ENCODE data around the gene CREBBP. TPM values are rescaled to one million over a fixed set of nuclear protein-coding genes. Genes with fewer than 3 reads are reported as not detected.

Gene CREBBP
- total and polyA plus RNA-seq, 9 of the 15 experiments (the other 6 are each of a cell fraction or from before 2014, with no cell fraction given): 0.70 to 24.8 (median 5.6) TPM

- peak; percentile 91 for TF ChIP-seq MGA (IDR thresholded peaks at IDR 0.05)
- no peak for TF ChIP-seq ZNF311 (CRISPR knock-in tag; IDR thresholded peaks at IDR 0.05)
- TF ChIP-seq JUND (IDR thresholded peaks at IDR 0.05; ENCODE audit: borderline replicate concordance, low read depth, low read length): peak; percentile 42; the same call in 1 of the 2 replicates
- TF ChIP-seq JUND (tag; IDR thresholded peaks at IDR 0.05; ENCODE audit: borderline replicate concordance, low read depth, low read length): peak; percentile 34; the same call in 1 of the 3 replicates
- TF ChIP-seq HINFP (tag; conservative IDR thresholded peaks at IDR 0.05; ENCODE audit: low read depth): no peak
- TF ChIP-seq ZSCAN29 (IDR thresholded peaks at IDR 0.05): no peak
- no peak for TF ChIP-seq HIVEP1 (CRISPR knock-in tag; IDR thresholded peaks at IDR 0.05)
- TF ChIP-seq KHSRP (IDR thresholded peaks at IDR 0.05): no peak
- peak; percentile 59 for TF ChIP-seq MXD1 (CRISPR knock-in tag; IDR thresholded peaks at IDR 0.05; ENCODE audit: borderline replicate concordance, poor library complexity, severe bottlenecking)
- no peak for TF ChIP-seq MEIS2 (IDR thresholded peaks at IDR 0.05; ENCODE audit: partially characterized antibody)
- no peak for TF ChIP-seq POU5F1 (IDR thresholded peaks at IDR 0.05; ENCODE audit: borderline replicate concordance, low read depth, low read length, partially characterized antibody)
- no peak for TF ChIP-seq ZNF699 (CRISPR knock-in tag; IDR thresholded peaks at IDR 0.05; ENCODE audit: insufficient replicate concordance)
These were observed 163.1 kb downstream of the CREBBP start, which contains the start of gene TRAP1 (continued) for GRCh38 chr16:3717235-3718018.

Data from K562 (cell line).